GM21737 (cell line): ENCODE data around the gene STRA8.

Experiments
- ATAC-seq: cut with Tn5 transposase; IDR thresholded peaks from one replicate; pipeline ENCODE4 v1.9.1; 2021; ENCODE audit warnings: mild to moderate bottlenecking, moderate library complexity; ENCODE audit not compliant: unreplicated experiment

Gene STRA8

GRCh38 chr7:135235841-135236240 lies 2.2 kb downstream of the STRA8 start:
- no peak for ATAC-seq

GRCh38 chr7:135236727-135237126 lies 3.1 kb downstream of the STRA8 start:
- ATAC-seq: peak; percentile 88

DNA sequence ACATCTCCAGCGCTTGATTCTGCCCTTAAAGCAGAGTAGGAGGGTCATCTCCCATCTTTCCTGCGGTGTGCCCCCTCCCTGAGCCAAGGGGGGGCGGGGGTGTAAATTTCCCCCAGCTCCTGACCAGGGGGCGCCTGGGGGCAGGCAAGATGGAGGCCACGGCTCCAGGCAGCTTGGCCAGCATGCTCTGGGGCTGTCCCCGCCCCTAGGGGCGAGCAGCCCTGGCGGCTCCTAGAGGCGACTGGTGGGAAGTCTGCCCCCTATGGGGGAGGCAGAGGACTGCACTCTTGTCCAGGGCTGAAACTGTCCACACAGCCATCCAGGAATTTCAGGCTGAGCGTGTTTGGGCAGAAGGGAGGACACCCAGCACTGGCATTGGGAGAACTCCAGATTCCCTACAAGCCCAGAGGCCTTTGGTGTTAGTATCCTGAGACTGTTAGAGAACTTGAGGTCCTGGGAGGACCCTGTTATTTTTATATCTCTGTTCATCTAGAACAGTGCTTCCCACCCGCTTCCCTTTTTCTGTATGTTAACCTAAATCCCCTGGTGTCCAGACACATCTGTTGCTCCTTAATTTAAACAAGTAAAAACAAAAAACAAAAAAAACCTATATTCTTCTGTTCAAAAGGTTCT lies 4.6 kb downstream of the STRA8 start:
- ATAC-seq: no peak

- no peak for ATAC-seq
Measured at GRCh38 chr7:135239263-135239662, 5.6 kb downstream of the STRA8 start.

GRCh38 chr7:135240441-135240840 lies 6.8 kb downstream of the STRA8 start:
- ATAC-seq: no peak

GRCh38 chr7:135242096-135242684 lies 8.6 kb downstream of the STRA8 start:
- ATAC-seq: no peak

GRCh38 chr7:135245226-135246190 lies 11.9 kb downstream of the STRA8 start:
- no peak for ATAC-seq

DNA sequence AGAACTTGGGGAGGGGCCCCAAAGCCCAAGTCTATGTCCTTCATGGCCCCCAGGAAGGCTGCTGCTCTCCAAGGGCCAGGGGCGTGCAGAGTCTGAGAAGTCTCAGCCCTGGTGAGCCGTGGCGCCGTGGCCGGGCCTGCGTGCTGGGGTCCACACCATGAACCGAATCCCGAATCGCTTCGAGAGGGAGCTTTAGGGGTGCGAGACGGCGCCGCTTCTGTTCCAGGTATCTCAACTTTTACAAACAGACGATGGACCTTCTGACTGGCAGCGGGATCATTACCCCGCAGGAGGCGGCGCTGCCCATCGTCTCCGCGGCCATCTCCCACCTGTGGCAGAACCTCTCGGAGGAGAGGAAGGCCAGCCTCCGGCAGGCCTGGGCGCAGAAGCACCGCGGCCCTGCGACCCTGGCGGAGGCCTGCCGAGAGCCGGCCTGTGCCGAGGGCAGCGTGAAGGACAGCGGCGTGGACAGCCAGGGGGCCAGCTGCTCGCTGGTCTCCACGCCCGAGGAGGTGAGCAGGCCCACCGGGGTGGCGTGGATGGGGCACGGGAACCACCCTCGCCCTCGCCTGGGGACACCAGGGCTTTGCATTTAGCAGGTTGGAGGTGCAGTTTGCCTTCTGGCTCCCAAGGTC lies 12.7 kb downstream of the STRA8 start:
- ATAC-seq: no peak

GRCh38 chr7:135247746-135248471 lies 14.3 kb downstream of the STRA8 start:
- ATAC-seq: no peak

GRCh38 chr7:135248546-135248945 lies 14.9 kb downstream of the STRA8 start:
- no peak for ATAC-seq

GRCh38 chr7:135251496-135252391 lies 18.1 kb downstream of the STRA8 start:
- no peak for ATAC-seq

- ATAC-seq: no peak
Measured at GRCh38 chr7:135253851-135254771, 20.5 kb downstream of the STRA8 start.

GRCh38 chr7:135257790-135258189 lies 24.2 kb downstream of the STRA8 start:
- ATAC-seq: no peak

DNA sequence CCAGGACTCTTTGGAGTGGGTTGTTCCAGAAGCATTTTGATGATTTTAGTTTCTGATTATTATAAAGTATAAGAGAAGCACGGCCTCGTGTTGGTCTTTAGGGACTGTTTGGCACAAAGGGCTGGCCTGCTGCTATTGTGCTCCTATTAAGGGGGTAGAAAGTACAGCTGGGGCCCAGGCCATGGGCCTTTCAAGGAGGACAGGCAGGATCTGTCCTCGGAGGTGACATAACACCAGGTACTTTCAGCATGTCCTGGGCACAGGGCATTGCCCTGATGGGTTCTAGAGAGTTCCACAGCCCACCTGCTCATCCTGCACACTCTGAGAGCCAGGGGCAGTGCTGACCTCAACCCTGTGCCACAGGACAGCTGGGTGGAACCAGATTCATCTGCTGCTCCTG lies 24.9 kb downstream of the STRA8 start:
- no peak for ATAC-seq

- ATAC-seq: no peak
Measured at GRCh38 chr7:135259702-135260101, 26.1 kb downstream of the STRA8 start.

DNA sequence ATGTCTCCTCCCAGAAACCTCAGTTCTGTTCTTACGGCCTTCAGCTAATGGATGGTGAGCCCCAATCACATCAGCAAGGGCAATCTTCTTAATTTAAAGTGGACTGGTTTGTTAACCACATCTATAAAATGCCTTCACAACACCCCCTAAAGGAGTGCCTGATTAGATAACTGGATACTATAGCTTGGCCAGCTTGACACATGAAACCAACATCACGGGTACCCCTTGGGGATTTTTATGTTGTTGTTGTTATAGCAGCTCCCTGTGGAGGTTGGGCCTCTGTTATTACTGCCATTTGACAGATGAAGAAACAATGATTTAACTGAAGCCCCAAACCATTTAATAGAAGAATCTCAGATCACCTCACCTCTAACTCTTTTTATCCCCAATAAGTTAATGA lies 26.8 kb downstream of the STRA8 start:
- no peak for ATAC-seq

- ATAC-seq: no peak
Measured at GRCh38 chr7:135260930-135261721, 27.5 kb downstream of the STRA8 start.
